Suprapubic skin (tissue), 4 donors: ENCODE measurements around the gene AMER1. TPM values are rescaled to one million over a fixed set of nuclear protein-coding genes. Genes with fewer than 3 reads are reported as not detected.
"Not testable (repeated sequence)": the region's sequence is repeated elsewhere in the genome, so short reads cannot be mapped to it uniquely, and the experiment has no call there.

Source experiments
- DNase-seq, 2 donors: peaks; one replicate each; pipeline ENCODE4 v3.0.0-alpha.2; 2019; ENCODE audit warnings: low spot score in 2 of 2
- H3K27ac ChIP-seq: fragments of 200-600 bp; sonication (generic); one replicate; pipeline ENCODE4 v1.5.1; 2019
- H3K27me3 ChIP-seq: fragments of 200-600 bp; sonication (generic); one replicate; pipeline ENCODE4 v1.5.1; 2019
- H3K36me3 ChIP-seq: fragments of 200-600 bp; sonication (generic); one replicate; pipeline ENCODE4 v1.5.1; 2019
- H3K4me1 ChIP-seq: fragments of 200-600 bp; sonication (generic); one replicate; pipeline ENCODE4 v1.5.1; 2019
- H3K4me3 ChIP-seq: fragments of 200-600 bp; sonication (generic); one replicate; pipeline ENCODE4 v1.5.1; 2019; ENCODE audit warnings: mild to moderate bottlenecking
- H3K9me3 ChIP-seq: fragments of 200-600 bp; sonication (generic); one replicate; pipeline ENCODE4 v1.5.1; 2019
- EP300 ChIP-seq: sonication (generic); formaldehyde crosslinking; IDR thresholded peaks from one replicate; pipeline ENCODE4 v1.6.1; 2017; ENCODE audit warnings: antibody characterized with exemption
- POLR2A ChIP-seq, 2 donors: fragments of 450-650 bp; IDR thresholded peaks; one replicate each; pipeline ENCODE4 v1.6.1; 2017; ENCODE audit warnings: antibody characterized with exemption in 2 of 2, mild to moderate bottlenecking in 2 of 2, moderate library complexity in 2 of 2
- POLR2AphosphoS5 ChIP-seq, 3 donors: sonication (generic); formaldehyde crosslinking; IDR thresholded peaks; one replicate each; pipeline ENCODE4 v1.6.1; 2017; ENCODE audit warnings: antibody characterized with exemption in 3 of 3
- WGBS: methylation state at CpG from one replicate; pipeline ENCODE4 v1.1.5; 2018; 5-methylcytosine and 5-hydroxymethylcytosine counted together
- total RNA-seq, 4 donors: library from RNA; depleted of rRNA; stranded (reverse); fragments of >200 nt; gene quantifications; one replicate each; pipeline ENCODE4 v1.1.0, GENCODE V29; 2016
- TF ChIP-seq, protein P1 (sequence below), 2 donors: fragments of 200-600 bp in 1 of 2; fragments of 450-650 bp in 1 of 2; sonication (generic) in 1 of 2; IDR thresholded peaks; one replicate each; pipeline ENCODE4 v1.5.1; 2016 to 2019; ENCODE audit warnings: antibody characterized with exemption in 2 of 2, mild to moderate bottlenecking in 1 of 2, moderate library complexity in 1 of 2

The AMER1 gene
- 1 to 10 TPM; 6.4 to 8.2 (median 7.8) TPM for total RNA-seq

DNA sequence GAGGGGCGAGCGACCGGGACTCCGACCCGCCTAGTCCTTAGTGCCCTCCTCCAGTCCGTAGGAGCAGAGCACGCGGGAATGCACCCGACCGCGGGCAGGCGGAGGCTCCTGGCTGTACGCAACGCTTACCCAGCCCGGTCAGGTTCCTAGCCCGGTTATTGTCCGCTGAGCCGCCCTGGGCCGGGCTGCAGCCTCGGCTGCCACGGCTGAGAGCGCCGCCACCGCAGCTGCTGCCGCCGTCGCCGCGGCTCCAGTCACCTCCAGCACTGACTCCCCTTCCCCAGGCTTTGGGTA, at the start of gene AMER1:
AMER1 (minus strand) TSS at position 268 of the 294 bp plus-strand sequence. CDS start 12,422 bp downstream, outside the sequence.
- Histone ChIP-seq H3K9me3 (no peaks in the 10 kb centered on the region), H3K27me3 (no peaks in the 10 kb centered on the region), H3K36me3 (no peaks in the 10 kb centered on the region), H3K4me1 (peaks cover 13% of the 10 kb centered on the region), H3K27ac (peak within 1 kb of the TSS; percentile 91), H3K4me3 (peak within 1 kb of the TSS; percentile 66)
- WGBS = no CpG with 5 or more reads among the region's 29 CpGs
- DNase-seq = peak in 1 of 2 donors; percentile 62
- TF ChIP-seq POLR2A (IDR thresholded peaks at IDR 0.05) (no peak), EP300 (no peak), POLR2AphosphoS5 (IDR thresholded peaks at IDR 0.05) (no peak)
- TF ChIP-seq, protein P1, sequence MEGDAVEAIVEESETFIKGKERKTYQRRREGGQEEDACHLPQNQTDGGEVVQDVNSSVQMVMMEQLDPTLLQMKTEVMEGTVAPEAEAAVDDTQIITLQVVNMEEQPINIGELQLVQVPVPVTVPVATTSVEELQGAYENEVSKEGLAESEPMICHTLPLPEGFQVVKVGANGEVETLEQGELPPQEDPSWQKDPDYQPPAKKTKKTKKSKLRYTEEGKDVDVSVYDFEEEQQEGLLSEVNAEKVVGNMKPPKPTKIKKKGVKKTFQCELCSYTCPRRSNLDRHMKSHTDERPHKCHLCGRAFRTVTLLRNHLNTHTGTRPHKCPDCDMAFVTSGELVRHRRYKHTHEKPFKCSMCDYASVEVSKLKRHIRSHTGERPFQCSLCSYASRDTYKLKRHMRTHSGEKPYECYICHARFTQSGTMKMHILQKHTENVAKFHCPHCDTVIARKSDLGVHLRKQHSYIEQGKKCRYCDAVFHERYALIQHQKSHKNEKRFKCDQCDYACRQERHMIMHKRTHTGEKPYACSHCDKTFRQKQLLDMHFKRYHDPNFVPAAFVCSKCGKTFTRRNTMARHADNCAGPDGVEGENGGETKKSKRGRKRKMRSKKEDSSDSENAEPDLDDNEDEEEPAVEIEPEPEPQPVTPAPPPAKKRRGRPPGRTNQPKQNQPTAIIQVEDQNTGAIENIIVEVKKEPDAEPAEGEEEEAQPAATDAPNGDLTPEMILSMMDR (IDR thresholded peaks at IDR 0.05) = no peak

DNA sequence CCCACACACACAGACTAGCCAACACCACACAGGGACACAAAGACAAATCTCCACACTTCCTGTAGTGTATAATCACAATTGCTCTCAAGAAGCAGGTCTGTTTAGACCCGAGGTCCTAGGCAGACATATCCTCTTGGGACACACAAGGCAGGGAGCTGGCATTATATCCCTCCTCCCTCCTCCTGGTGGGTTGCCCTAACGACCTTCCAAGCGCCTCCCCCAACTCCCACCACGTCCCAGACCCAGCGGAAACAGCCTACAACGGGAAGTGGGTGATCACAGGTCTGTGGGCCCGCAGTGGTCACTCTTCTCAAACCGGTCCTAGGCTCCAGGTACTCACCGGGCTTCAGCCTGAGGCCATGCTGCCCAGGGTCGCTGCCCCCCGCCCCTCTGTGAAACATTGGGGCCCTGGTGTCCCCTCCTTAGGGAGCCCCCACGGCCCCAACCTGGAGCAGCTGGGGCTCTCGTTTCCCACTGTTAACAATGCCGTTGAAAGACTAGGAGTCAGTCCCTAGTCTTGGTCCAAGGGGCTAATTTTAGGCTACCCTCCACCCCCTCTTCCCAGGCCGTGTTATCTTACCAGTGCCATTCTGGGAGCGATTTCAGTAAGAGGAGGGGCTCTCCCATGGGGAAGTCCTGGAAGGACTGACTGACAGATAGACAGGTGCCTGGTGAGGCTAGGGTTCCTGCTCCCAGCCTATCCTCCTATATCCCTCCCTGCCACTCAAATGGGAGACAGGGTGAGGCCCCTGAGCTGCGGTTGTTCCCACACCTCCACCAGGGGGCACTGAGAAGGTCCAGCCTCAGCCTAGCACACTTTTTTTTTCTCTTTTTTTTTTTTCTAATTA, 24.8 kb upstream of the AMER1 start, which contains the start of gene ASB12:
ASB12 (minus strand) TSS at position 485 of the 848 bp plus-strand sequence. CDS start 4,957 bp downstream, outside the sequence.
- no peaks in the 10 kb centered on the region for H3K36me3 ChIP-seq
- no peaks in the 10 kb centered on the region for H3K4me1 ChIP-seq
- DNase-seq = no peak
- no peak within 1 kb of the TSS for H3K4me3 ChIP-seq
- H3K9me3 ChIP-seq = no peaks in the 10 kb centered on the region
- WGBS = 67% methylated on average over 17 of the region's 17 CpGs
- TF ChIP-seq, protein P1 (IDR thresholded peaks at IDR 0.05) = no peak
- TF ChIP-seq POLR2A (IDR thresholded peaks at IDR 0.05) (no peak), EP300 (no peak), POLR2AphosphoS5 (IDR thresholded peaks at IDR 0.05) (no peak)
- H3K27ac ChIP-seq = no peak within 1 kb of the TSS
- no peaks in the 10 kb centered on the region for H3K27me3 ChIP-seq

DNA sequence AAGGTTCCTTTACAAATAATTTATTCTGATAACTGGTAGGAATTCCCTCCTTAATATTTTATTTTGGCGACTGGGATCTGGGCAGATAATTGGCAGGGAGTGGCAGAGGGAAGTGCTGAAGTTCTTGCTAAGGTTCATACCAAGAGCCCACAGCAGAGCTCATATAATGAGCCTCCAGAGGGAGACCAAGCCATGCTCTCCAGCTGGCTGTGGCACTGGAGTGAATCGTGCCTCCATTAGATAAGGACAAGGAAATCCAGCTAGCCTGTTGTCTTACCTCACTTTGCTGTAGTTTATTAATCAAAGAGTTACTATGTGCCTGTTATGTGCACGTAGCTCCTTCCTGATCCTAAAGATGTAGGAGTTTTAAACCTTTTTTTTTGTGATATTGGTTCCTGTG, 23.6 kb upstream of the AMER1 start:
- H3K27ac ChIP-seq = no peak overlapping the region
- no peak overlapping the region for H3K4me3 ChIP-seq
- TF ChIP-seq, protein P1 (IDR thresholded peaks at IDR 0.05) = no peak
- TF ChIP-seq POLR2A (IDR thresholded peaks at IDR 0.05) = no peak
- TF ChIP-seq POLR2AphosphoS5 (IDR thresholded peaks at IDR 0.05) = no peak
- no peak for TF ChIP-seq EP300
- H3K9me3 ChIP-seq = no peaks in the 10 kb centered on the region
- no peaks in the 10 kb centered on the region for H3K36me3 ChIP-seq
- no peaks in the 10 kb centered on the region for H3K27me3 ChIP-seq
- 39% methylated on average over 3 of the region's 3 CpGs for WGBS
- no peak for DNase-seq
- no peaks in the 10 kb centered on the region for H3K4me1 ChIP-seq

DNA sequence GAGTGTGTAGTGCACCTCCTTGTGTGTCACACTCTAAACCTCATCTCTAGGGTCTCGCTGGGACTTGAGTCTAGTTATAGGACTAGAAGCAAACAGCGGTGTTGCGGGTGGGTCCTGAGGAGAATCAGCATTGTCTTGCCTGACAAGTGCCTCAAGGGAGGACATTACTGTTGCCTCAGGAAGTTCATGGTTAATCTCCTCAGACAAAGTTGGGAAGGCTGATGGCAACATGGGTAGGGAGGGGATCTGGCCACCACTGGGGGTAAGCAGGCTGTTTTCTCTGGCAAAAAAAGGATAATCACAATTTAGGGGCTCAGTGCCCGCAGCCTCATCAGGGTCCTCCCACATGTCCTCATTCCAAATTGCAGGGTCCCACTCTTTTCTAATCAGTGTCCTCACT, 12.5 kb upstream of the AMER1 start:
- 94% methylated on average over 4 of the region's 4 CpGs for WGBS
- TF ChIP-seq EP300 (no peak), POLR2AphosphoS5 (IDR thresholded peaks at IDR 0.05) (no peak), POLR2A (IDR thresholded peaks at IDR 0.05) (no peak)
- TF ChIP-seq, protein P1 (IDR thresholded peaks at IDR 0.05) = no peak
- DNase-seq = no peak

DNA sequence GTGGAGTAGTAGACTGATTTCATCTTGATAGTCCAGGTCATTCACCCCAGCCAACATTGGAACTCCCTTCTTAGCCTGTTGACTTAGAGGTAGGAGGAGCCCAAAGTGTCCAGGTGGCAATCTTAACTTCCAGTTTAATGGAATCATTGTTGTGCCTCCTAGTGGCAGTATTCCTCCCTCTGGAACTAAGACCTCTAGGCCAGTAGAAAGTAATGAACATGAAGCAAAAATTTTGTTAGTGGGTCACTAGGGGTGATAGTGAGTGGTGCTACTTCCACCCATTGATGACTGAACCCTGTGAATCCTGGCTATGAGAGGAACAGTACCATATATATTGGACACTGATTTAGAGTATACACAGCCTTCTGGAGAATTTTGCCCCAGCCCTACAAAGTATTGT, 8.5 kb upstream of the AMER1 start:
- H3K27me3 ChIP-seq, H3K4me3 ChIP-seq, DNase-seq, H3K27ac ChIP-seq, H3K36me3 ChIP-seq, H3K9me3 ChIP-seq, H3K4me1 ChIP-seq: not testable (repeated sequence)

More for the DNA sequence above, 12.5 kb upstream of the AMER1 start:
- Histone ChIP-seq H3K4me3 (no peak overlapping the region), H3K4me1 (no peaks in the 10 kb centered on the region), H3K36me3 (no peaks in the 10 kb centered on the region), H3K9me3 (no peaks in the 10 kb centered on the region), H3K27me3 (no peaks in the 10 kb centered on the region), H3K27ac (no peak overlapping the region)
